ENCODE measurements around the gene GADL1.
A peak's percentile ranks its signal among the peaks of the same experiment; 100 is the strongest.

Gene GADL1

GRCh38 chr3:30691249-30691880 is 203.1 kb downstream of the GADL1 start:
- Histone ChIP-seq H3K4ac (ENCODE audit: low read depth in 1 of 2, low read length in 2 of 2) (peak overlapping the region in 1 of 2 experiments; percentile 65), H3K9me3 (ENCODE audit: control insufficient read depth, low read length) (no peaks in the 10 kb centered on the region), H2BK120ac (ENCODE audit: low read depth, low read length) (peak overlapping the region; percentile 15), H2AFZ (ENCODE audit: low read depth, low read length) (no peak overlapping the region), H3K27ac (ENCODE audit: low read length, poor library complexity, severe bottlenecking) (peak overlapping the region; percentile 15), H3K36me3 (ENCODE audit: control insufficient read depth in 1 of 2, insufficient read depth in 2 of 2, low read depth in 1 of 2, low read length in 2 of 2) (peaks cover 16 to 99% of the 10 kb centered on the region in 2 experiments), H3K4me1 (ENCODE audit: control insufficient read depth, insufficient read depth, low read depth, low read length) (peaks cover 18% of the 10 kb centered on the region), H4K91ac (ENCODE audit: low read length) (peak overlapping the region; percentile 59), H3K14ac (ENCODE audit: low read length in 2 of 2) (peak overlapping the region in 1 of 2 experiments; percentile 19), H3K18ac (ENCODE audit: low read depth in 1 of 2, low read length in 2 of 2) (peak overlapping the region; percentile 74 to 78), H2BK15ac (ENCODE audit: low read depth, poor library complexity, severe bottlenecking) (no peak overlapping the region), H3K79me1 (replicated peaks; ENCODE audit: low read length, poor library complexity, severe bottlenecking) (peaks cover 33% of the 10 kb centered on the region), H3K9ac (ENCODE audit: low read length) (peak overlapping the region; percentile 13), H3K23ac (ENCODE audit: low read length in 2 of 2) (peak overlapping the region in 1 of 2 experiments; percentile 14), H2AK5ac (ENCODE audit: low read length, severe bottlenecking) (peak overlapping the region; percentile 84), H3K27me3 (ENCODE audit: control insufficient read depth in 1 of 2, insufficient read depth in 1 of 2, low read length in 2 of 2) (no peaks in the 10 kb centered on the region), H2BK5ac (ENCODE audit: low read depth, low read length, poor library complexity, severe bottlenecking) (no peak overlapping the region), H4K8ac (ENCODE audit: low read length) (peak overlapping the region; percentile 29), H3K4me2 (ENCODE audit: low read length, poor library complexity, severe bottlenecking) (no peak overlapping the region), H3K4me3 (ENCODE audit: insufficient read depth in 1 of 2, low read depth in 1 of 2, low read length in 2 of 2) (no peak overlapping the region), H2BK12ac (ENCODE audit: low read length in 2 of 2) (peak overlapping the region; percentile 61 to 79)
- 77% methylated on average over 9 of the region's 10 CpGs for WGBS
- DNase-seq, result no peak

- Histone ChIP-seq H3K4me2 (ENCODE audit: low read length, poor library complexity, severe bottlenecking) (no peak overlapping the region), H2BK5ac (ENCODE audit: low read depth, low read length, poor library complexity, severe bottlenecking) (no peak overlapping the region), H2AK5ac (ENCODE audit: low read length, severe bottlenecking) (peak overlapping the region; percentile 36), H3K23ac (ENCODE audit: low read length in 2 of 2) (peak overlapping the region in 1 of 2 experiments; percentile 83), H4K91ac (ENCODE audit: low read length) (peak overlapping the region; percentile 9), H3K79me1 (replicated peaks; ENCODE audit: low read length, poor library complexity, severe bottlenecking) (peaks cover 30% of the 10 kb centered on the region), H3K4ac (ENCODE audit: low read depth in 1 of 2, low read length in 2 of 2) (no peak overlapping the region), H3K27ac (ENCODE audit: low read length, poor library complexity, severe bottlenecking) (no peak overlapping the region), H2BK15ac (ENCODE audit: low read depth, poor library complexity, severe bottlenecking) (no peak overlapping the region), H3K18ac (ENCODE audit: low read depth in 1 of 2, low read length in 2 of 2) (peak overlapping the region in 1 of 2 experiments; percentile 87), H3K36me3 (ENCODE audit: control insufficient read depth in 1 of 2, insufficient read depth in 2 of 2, low read depth in 1 of 2, low read length in 2 of 2) (peaks cover 13 to 98% of the 10 kb centered on the region in 2 experiments), H3K4me3 (ENCODE audit: insufficient read depth in 1 of 2, low read depth in 1 of 2, low read length in 2 of 2) (no peak overlapping the region), H2AFZ (ENCODE audit: low read depth, low read length) (no peak overlapping the region), H3K27me3 (ENCODE audit: control insufficient read depth in 1 of 2, insufficient read depth in 1 of 2, low read length in 2 of 2) (no peaks in the 10 kb centered on the region), H3K9ac (ENCODE audit: low read length) (no peak overlapping the region), H3K9me3 (ENCODE audit: control insufficient read depth, low read length) (no peaks in the 10 kb centered on the region), H2BK120ac (ENCODE audit: low read depth, low read length) (no peak overlapping the region), H3K14ac (ENCODE audit: low read length in 2 of 2) (peak overlapping the region in 1 of 2 experiments; percentile 75), H3K4me1 (ENCODE audit: control insufficient read depth, insufficient read depth, low read depth, low read length) (peaks cover 18% of the 10 kb centered on the region), H4K8ac (ENCODE audit: low read length) (peak overlapping the region; percentile 27), H2BK12ac (ENCODE audit: low read length in 2 of 2) (peak overlapping the region; percentile 34 to 54)
- WGBS, result 100% methylated on average over 1 of the region's 2 CpGs
- no peak for DNase-seq
Measured at GRCh38 chr3:30690199-30690598, 204.3 kb downstream of the GADL1 start.

GRCh38 chr3:30688776-30689641 is 205.5 kb downstream of the GADL1 start:
- peaks cover 17% of the 10 kb centered on the region for H3K4me1 ChIP-seq (ENCODE audit: control insufficient read depth, insufficient read depth, low read depth, low read length)
- H3K9me3 ChIP-seq (ENCODE audit: control insufficient read depth, low read length), result no peaks in the 10 kb centered on the region
- H2BK12ac ChIP-seq (ENCODE audit: low read length in 2 of 2), result peak overlapping the region in 1 of 2 experiments; percentile 74
- H2AK5ac ChIP-seq (ENCODE audit: low read length, severe bottlenecking), result peak overlapping the region; percentile 82
- peak overlapping the region; percentile 89 to 91 for H3K18ac ChIP-seq (ENCODE audit: low read depth in 1 of 2, low read length in 2 of 2)
- H2BK15ac ChIP-seq (ENCODE audit: low read depth, poor library complexity, severe bottlenecking), result no peak overlapping the region
- peak overlapping the region in 1 of 2 experiments; percentile 46 for H3K14ac ChIP-seq (ENCODE audit: low read length in 2 of 2)
- H4K8ac ChIP-seq (ENCODE audit: low read length), result peak overlapping the region; percentile 75
- no peak overlapping the region for H3K4me2 ChIP-seq (ENCODE audit: low read length, poor library complexity, severe bottlenecking)
- peak overlapping the region; percentile 53 for H3K27ac ChIP-seq (ENCODE audit: low read length, poor library complexity, severe bottlenecking)
- H3K27me3 ChIP-seq (ENCODE audit: control insufficient read depth in 1 of 2, insufficient read depth in 1 of 2, low read length in 2 of 2), result no peaks in the 10 kb centered on the region
- WGBS, result 19% methylated on average over 10 of the region's 10 CpGs
- H3K4me3 ChIP-seq (ENCODE audit: insufficient read depth in 1 of 2, low read depth in 1 of 2, low read length in 2 of 2), result peak overlapping the region in 1 of 2 experiments; percentile 38
- H4K91ac ChIP-seq (ENCODE audit: low read length), result peak overlapping the region; percentile 93
- H3K79me1 ChIP-seq (replicated peaks; ENCODE audit: low read length, poor library complexity, severe bottlenecking), result peaks cover 21% of the 10 kb centered on the region
- H2BK5ac ChIP-seq (ENCODE audit: low read depth, low read length, poor library complexity, severe bottlenecking), result no peak overlapping the region
- peaks cover 12 to 98% of the 10 kb centered on the region in 2 experiments for H3K36me3 ChIP-seq (ENCODE audit: control insufficient read depth in 1 of 2, insufficient read depth in 2 of 2, low read depth in 1 of 2, low read length in 2 of 2)
- peak; percentile 72 for DNase-seq
- peak overlapping the region; percentile 73 to 84 for H3K4ac ChIP-seq (ENCODE audit: low read depth in 1 of 2, low read length in 2 of 2)
- H2BK120ac ChIP-seq (ENCODE audit: low read depth, low read length), result no peak overlapping the region
- H2AFZ ChIP-seq (ENCODE audit: low read depth, low read length), result no peak overlapping the region
- H3K9ac ChIP-seq (ENCODE audit: low read length), result peak overlapping the region; percentile 50
- peak overlapping the region in 1 of 2 experiments; percentile 10 for H3K23ac ChIP-seq (ENCODE audit: low read length in 2 of 2)

Measured in mesenchymal stem cell (in vitro differentiated cells and primary cell).